OCI-LY7 (cell line): ENCODE results near the gene TMIE. TPM values are rescaled to one million over a fixed set of nuclear protein-coding genes. Genes with fewer than 3 reads are reported as not detected.

ENCODE experiments used
- BruUV-seq: library from RNA; stranded (reverse); fragments of 400-500 nt; replicated peaks from 2 replicates; lab custom pipeline; 2021; lab: Mats Ljungman, UMichigan
- CTCF ChIA-PET: fragments of 300-600 bp; sonication (Branson Sonifier 250); formaldehyde crosslinking; loops from one replicate; lab custom pipeline; 2022; ENCODE audit warnings: antibody characterized with exemption; ENCODE audit not compliant: unreplicated experiment; lab: Charles Lee
- POLR2A ChIA-PET: fragments of 300-600 bp; sonication (Branson Sonifier 250); formaldehyde crosslinking; loops from one replicate; lab custom pipeline; 2022; ENCODE audit warnings: antibody characterized with exemption; lab: Charles Lee
- DNase-seq: peaks from one replicate; pipeline ENCODE4 v3.0.0-alpha.2; 2015; ENCODE audit warnings: low spot score
- H2AFZ ChIP-seq: fragments of 200-600 bp; sonication (generic), shearing (Covaris generic); 2 replicates; pipeline ENCODE4 v1.6.1; 2014; ENCODE audit warnings: mild to moderate bottlenecking, antibody characterized with exemption, low read length, moderate library complexity
- H3K27ac ChIP-seq: fragments of 200-600 bp; sonication (generic); 2 replicates; pipeline ENCODE4 v1.5.1; 2014; ENCODE audit warnings: mixed run types, low read depth, mild to moderate bottlenecking, moderate library complexity, low read length, inconsistent platforms; ENCODE audit not compliant: poor library complexity, severe bottlenecking
- H3K36me3 ChIP-seq: fragments of 200-600 bp; sonication (generic); 2 replicates; pipeline ENCODE4 v1.6.1; 2014; ENCODE audit warnings: mild to moderate bottlenecking, antibody characterized with exemption, low read length, moderate library complexity, mixed read lengths; ENCODE audit not compliant: insufficient read depth
- H3K4me1 ChIP-seq: fragments of 200-600 bp; sonication (generic); 2 replicates; pipeline ENCODE4 v1.5.1; 2014; ENCODE audit warnings: mild to moderate bottlenecking, low read length; ENCODE audit not compliant: insufficient read depth, poor library complexity, severe bottlenecking
- H3K4me2 ChIP-seq: fragments of 200-600 bp; sonication (generic); 2 replicates; pipeline ENCODE4 v1.6.1; 2014; ENCODE audit warnings: mild to moderate bottlenecking, low read length
- H3K4me3 ChIP-seq: fragments of 200-600 bp; sonication (generic); 2 replicates; pipeline ENCODE4 v1.5.1; 2014; ENCODE audit warnings: mild to moderate bottlenecking, low read depth, low read length; ENCODE audit not compliant: poor library complexity, severe bottlenecking
- H3K79me2 ChIP-seq: fragments of 200-600 bp; sonication (generic); 2 replicates; pipeline ENCODE4 v1.6.1; 2016; ENCODE audit warnings: low read depth, mild to moderate bottlenecking, low read length, moderate library complexity, mixed read lengths; ENCODE audit not compliant: insufficient read depth
- H3K9me2 ChIP-seq: fragments of 200-600 bp; sonication (generic); 2 replicates; pipeline ENCODE4 v1.6.1; 2016; ENCODE audit warnings: mild to moderate bottlenecking, low read length, mixed read lengths; ENCODE audit not compliant: insufficient read depth
- H3K9me3 ChIP-seq: fragments of 200-600 bp; sonication (generic); 2 replicates; pipeline ENCODE4 v1.6.1; 2014; ENCODE audit warnings: mild to moderate bottlenecking, mixed run types, low read length, mixed read lengths
- H4K20me1 ChIP-seq: fragments of 200-600 bp; sonication (generic); 2 replicates; pipeline ENCODE4 v1.6.1; 2014; ENCODE audit warnings: mild to moderate bottlenecking, antibody characterized with exemption, low read length, moderate library complexity, mixed read lengths; ENCODE audit not compliant: insufficient read depth
- EZH2phosphoT487 ChIP-seq: fragments of 200-600 bp; sonication (generic); IDR thresholded peaks from 2 replicates; pipeline ENCODE4 v1.6.1; 2018; ENCODE audit warnings: low read depth, borderline replicate concordance, mild to moderate bottlenecking, mixed run types, antibody characterized with exemption, low read length, moderate library complexity, mixed read lengths
- intact Hi-C: fragments of 100-400 bp; cut with micrococcal nuclease; formaldehyde crosslinking; loops from one replicate; pipeline ENCODE4 v1.10.0; 2022; ENCODE audit not compliant: unreplicated experiment
- total RNA-seq, 2 experiments: library from RNA; depleted of rRNA in 1 of 2; stranded (reverse); fragments of >200 nt in 1 of 2; shearing (Covaris generic) in 1 of 2; gene quantifications; 2 replicates each; pipeline ENCODE4 v1.2.3, GENCODE V29; 2014 to 2022
- TF ChIP-seq, protein P1 (sequence below): fragments of 200-600 bp; sonication (generic); conservative IDR thresholded peaks from 2 replicates; pipeline ENCODE4 v1.5.1; 2014; ENCODE audit warnings: mild to moderate bottlenecking, antibody characterized with exemption, low read length, moderate library complexity, mixed read lengths

TMIE gene
- total RNA-seq, 2 experiments from 2014 or later, result not detected

DNA sequence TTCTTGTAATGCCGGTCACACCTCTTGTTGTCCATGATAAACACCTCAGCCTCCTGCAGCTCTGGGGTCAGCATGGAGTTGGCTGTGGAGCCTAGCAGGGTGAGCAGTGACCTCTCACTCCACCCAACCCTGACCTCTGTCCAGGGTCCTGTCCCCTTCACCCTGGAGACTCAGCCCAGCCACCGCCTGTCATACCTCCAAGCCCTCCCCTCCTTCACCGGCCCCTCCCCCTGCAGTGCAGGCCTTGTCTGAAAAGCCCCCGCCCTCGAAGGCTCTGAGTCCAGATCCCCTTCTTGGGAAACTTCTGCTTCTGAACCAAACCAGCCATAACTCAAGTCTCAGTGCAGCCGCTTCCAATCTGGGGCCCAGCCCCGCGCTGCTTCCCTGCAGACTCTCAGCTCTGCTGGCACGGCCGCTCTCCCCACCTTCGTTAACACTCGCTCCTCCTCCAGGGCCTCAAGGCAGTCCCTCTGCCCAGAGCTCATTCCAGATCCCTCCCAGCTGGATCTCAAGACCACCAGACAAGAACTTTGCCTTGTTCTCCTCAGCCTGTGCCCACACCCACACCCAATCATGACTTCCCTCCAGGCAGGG is 41.9 kb downstream of the TMIE start:
- no peak overlapping the region for H3K4me3 ChIP-seq
- BruUV-seq, result no TSS peak
- ChIA-PET POLR2A (no interaction called here), CTCF (no interaction called here)
- H3K9me3 ChIP-seq, result no peaks in the 10 kb centered on the region
- no peaks in the 10 kb centered on the region for H3K36me3 ChIP-seq
- TF ChIP-seq, protein P1, sequence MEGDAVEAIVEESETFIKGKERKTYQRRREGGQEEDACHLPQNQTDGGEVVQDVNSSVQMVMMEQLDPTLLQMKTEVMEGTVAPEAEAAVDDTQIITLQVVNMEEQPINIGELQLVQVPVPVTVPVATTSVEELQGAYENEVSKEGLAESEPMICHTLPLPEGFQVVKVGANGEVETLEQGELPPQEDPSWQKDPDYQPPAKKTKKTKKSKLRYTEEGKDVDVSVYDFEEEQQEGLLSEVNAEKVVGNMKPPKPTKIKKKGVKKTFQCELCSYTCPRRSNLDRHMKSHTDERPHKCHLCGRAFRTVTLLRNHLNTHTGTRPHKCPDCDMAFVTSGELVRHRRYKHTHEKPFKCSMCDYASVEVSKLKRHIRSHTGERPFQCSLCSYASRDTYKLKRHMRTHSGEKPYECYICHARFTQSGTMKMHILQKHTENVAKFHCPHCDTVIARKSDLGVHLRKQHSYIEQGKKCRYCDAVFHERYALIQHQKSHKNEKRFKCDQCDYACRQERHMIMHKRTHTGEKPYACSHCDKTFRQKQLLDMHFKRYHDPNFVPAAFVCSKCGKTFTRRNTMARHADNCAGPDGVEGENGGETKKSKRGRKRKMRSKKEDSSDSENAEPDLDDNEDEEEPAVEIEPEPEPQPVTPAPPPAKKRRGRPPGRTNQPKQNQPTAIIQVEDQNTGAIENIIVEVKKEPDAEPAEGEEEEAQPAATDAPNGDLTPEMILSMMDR, result no peak
- no peak for TF ChIP-seq EZH2phosphoT487
- no peaks in the 10 kb centered on the region for H3K79me2 ChIP-seq
- no peak overlapping the region for H3K27ac ChIP-seq
- no peak overlapping the region for H2AFZ ChIP-seq
- H4K20me1 ChIP-seq, result no peaks in the 10 kb centered on the region
- H3K4me2 ChIP-seq, result no peak overlapping the region
- H3K9me2 ChIP-seq, result no peaks in the 10 kb centered on the region
- H3K4me1 ChIP-seq, result no peaks in the 10 kb centered on the region
- intact Hi-C loops, result no loop called here
- no peak for DNase-seq

- no peak for TF ChIP-seq EZH2phosphoT487
- TF ChIP-seq, protein P1, result no peak
- no peaks in the 10 kb centered on the region for H4K20me1 ChIP-seq
- intact Hi-C loops, result no loop called here
- no peaks in the 10 kb centered on the region for H3K4me1 ChIP-seq
- H3K36me3 ChIP-seq, result no peaks in the 10 kb centered on the region
- no peak overlapping the region for H3K4me3 ChIP-seq
- no peak overlapping the region for H3K4me2 ChIP-seq
- H3K79me2 ChIP-seq, result no peaks in the 10 kb centered on the region
- H2AFZ ChIP-seq, result no peak overlapping the region
- ChIA-PET POLR2A (no interaction called here), CTCF (no interaction called here)
- BruUV-seq, result no TSS peak
- H3K27ac ChIP-seq, result no peak overlapping the region
- no peak for DNase-seq
- no peaks in the 10 kb centered on the region for H3K9me3 ChIP-seq
- no peaks in the 10 kb centered on the region for H3K9me2 ChIP-seq
Measured at GRCh38 chr3:46746711-46747110, 45.5 kb downstream of the TMIE start.

GRCh38 chr3:46748170-46748569 is 47.0 kb downstream of the TMIE start:
- Histone ChIP-seq H3K27ac (no peak overlapping the region), H3K79me2 (no peaks in the 10 kb centered on the region), H3K4me2 (no peak overlapping the region), H3K36me3 (no peaks in the 10 kb centered on the region), H3K4me1 (no peaks in the 10 kb centered on the region), H3K4me3 (no peak overlapping the region), H2AFZ (no peak overlapping the region), H4K20me1 (no peaks in the 10 kb centered on the region), H3K9me3 (no peaks in the 10 kb centered on the region), H3K9me2 (no peaks in the 10 kb centered on the region)
- DNase-seq, result no peak
- ChIA-PET CTCF (no interaction called here), POLR2A (no interaction called here)
- TF ChIP-seq, protein P1, result no peak
- TF ChIP-seq EZH2phosphoT487, result no peak
- intact Hi-C loops, result no loop called here
- BruUV-seq, result no TSS peak
